Astrocyte (in vitro differentiated cells and primary cell): ENCODE results near the gene XRN2. TPM values are rescaled to one million over a fixed set of nuclear protein-coding genes. Genes with fewer than 3 reads are reported as not detected.
"Not testable (repeated sequence)": the region's sequence is repeated elsewhere in the genome, so short reads cannot be mapped to it uniquely, and the experiment has no call there.

ENCODE experiments used
- DNase-seq: peaks from one replicate; pipeline ENCODE4 v3.0.0-alpha.2; 2010; ENCODE audit warnings: low read depth
- FAIRE-seq: peaks from 2 replicates; lab custom pipeline; 2011; peaks lifted over from hg19 to GRCh38; lab: Jason Lieb, UNC
- H2AFZ ChIP-seq: 2 replicates; pipeline ENCODE4 v1.6.0; 2012; ENCODE audit warnings: low read depth, low read length, inconsistent platforms
- H3K27ac ChIP-seq: 2 replicates; pipeline ENCODE4 v1.5.1; 2011; ENCODE audit warnings: low read depth, low read length, inconsistent platforms
- H3K27me3 ChIP-seq: 2 replicates; pipeline ENCODE4 v1.6.0; 2011; ENCODE audit warnings: low read length, inconsistent platforms; ENCODE audit not compliant: insufficient read depth
- H3K36me3 ChIP-seq: 2 replicates; pipeline ENCODE4 v1.5.1; 2011; ENCODE audit warnings: low read length, inconsistent platforms; ENCODE audit not compliant: insufficient read depth
- H3K4me1 ChIP-seq: 2 replicates; pipeline ENCODE4 v1.5.1; 2011; ENCODE audit warnings: low read length, inconsistent platforms; ENCODE audit not compliant: insufficient read depth
- H3K4me2 ChIP-seq: 2 replicates; pipeline ENCODE4 v1.6.0; 2012; ENCODE audit warnings: low read length, inconsistent platforms
- H3K4me3 ChIP-seq: 2 replicates; pipeline ENCODE4 v1.5.1; 2011; ENCODE audit warnings: low read depth, mild to moderate bottlenecking, low read length, inconsistent platforms; ENCODE audit not compliant: insufficient read depth
- H3K79me2 ChIP-seq: 2 replicates; pipeline ENCODE4 v1.6.0; 2012; ENCODE audit warnings: mild to moderate bottlenecking, low read length, inconsistent platforms; ENCODE audit not compliant: insufficient read depth
- H3K9ac ChIP-seq: 2 replicates; pipeline ENCODE4 v1.6.0; 2012; ENCODE audit warnings: mild to moderate bottlenecking, low read length, inconsistent platforms
- H3K9me3 ChIP-seq: 2 replicates; pipeline ENCODE4 v1.5.1; 2012; ENCODE audit warnings: low read depth, mild to moderate bottlenecking, low read length, inconsistent platforms; ENCODE audit not compliant: insufficient read depth
- H4K20me1 ChIP-seq: 2 replicates; pipeline ENCODE4 v1.6.0; 2012; ENCODE audit warnings: low read length, inconsistent platforms; ENCODE audit not compliant: insufficient read depth
- H3K27ac Mint-ChIP-seq: one replicate; pipeline ENCODE4 v1.8.0; 2021; ENCODE audit warnings: mild to moderate bottlenecking, mixed read lengths; ENCODE audit not compliant: unreplicated experiment
- H3K27me3 Mint-ChIP-seq: one replicate; pipeline ENCODE4 v1.8.0; 2021; ENCODE audit warnings: low read depth, mixed read lengths; ENCODE audit not compliant: unreplicated experiment
- H3K36me3 Mint-ChIP-seq: one replicate; pipeline ENCODE4 v1.8.0; 2021; ENCODE audit warnings: low read depth, mixed read lengths; ENCODE audit not compliant: unreplicated experiment
- H3K4me1 Mint-ChIP-seq: one replicate; pipeline ENCODE4 v1.8.0; 2021; ENCODE audit warnings: low read depth, mixed read lengths; ENCODE audit not compliant: unreplicated experiment
- H3K4me3 Mint-ChIP-seq: one replicate; pipeline ENCODE4 v1.8.0; 2021; ENCODE audit warnings: mild to moderate bottlenecking, moderate library complexity, mixed read lengths; ENCODE audit not compliant: unreplicated experiment
- H3K9me3 Mint-ChIP-seq: one replicate; pipeline ENCODE4 v1.8.0; 2021; ENCODE audit warnings: mild to moderate bottlenecking, mixed read lengths; ENCODE audit not compliant: unreplicated experiment
- EZH2 ChIP-seq: IDR thresholded peaks from 2 replicates; pipeline ENCODE4 v1.6.1; 2012; ENCODE audit warnings: mild to moderate bottlenecking, low read length, inconsistent platforms; ENCODE audit not compliant: insufficient read depth
- total RNA-seq: library from RNA; stranded (reverse); gene quantifications from 2 replicates; pipeline ENCODE4 v1.2.1, GENCODE V29; 2021
- TF ChIP-seq, protein P1 (sequence below): IDR thresholded peaks from 2 replicates; pipeline ENCODE4 v1.5.1; 2011; ENCODE audit warnings: low read depth, mild to moderate bottlenecking, inconsistent platforms, low read length, moderate library complexity; ENCODE audit not compliant: insufficient read depth

XRN2 gene
- total RNA-seq, 1 donor from 2014 or later: 74.5 TPM

GRCh38 chr20:21365771-21366170 is 62.6 kb downstream of the XRN2 start:
- Histone ChIP-seq H4K20me1 (peaks cover 1% of the 10 kb centered on the region), H3K9ac (no peak overlapping the region), H3K36me3 (peaks cover 30% of the 10 kb centered on the region), H3K27ac (no peak overlapping the region), H3K9me3 (no peaks in the 10 kb centered on the region), H2AFZ (no peak overlapping the region), H3K4me2 (no peak overlapping the region), H3K4me1 (no peaks in the 10 kb centered on the region), H3K4me3 (no peak overlapping the region), H3K79me2 (peaks cover 11% of the 10 kb centered on the region), H3K27me3 (no peaks in the 10 kb centered on the region)
- no peak overlapping the region for H3K4me3 Mint-ChIP-seq
- H3K9me3 Mint-ChIP-seq: no peaks in the 10 kb centered on the region
- H3K36me3 Mint-ChIP-seq: peaks cover 13% of the 10 kb centered on the region
- H3K27ac Mint-ChIP-seq: no peak overlapping the region
- FAIRE-seq (no peak), DNase-seq (no peak)
- no peak for TF ChIP-seq EZH2
- TF ChIP-seq, protein P1, sequence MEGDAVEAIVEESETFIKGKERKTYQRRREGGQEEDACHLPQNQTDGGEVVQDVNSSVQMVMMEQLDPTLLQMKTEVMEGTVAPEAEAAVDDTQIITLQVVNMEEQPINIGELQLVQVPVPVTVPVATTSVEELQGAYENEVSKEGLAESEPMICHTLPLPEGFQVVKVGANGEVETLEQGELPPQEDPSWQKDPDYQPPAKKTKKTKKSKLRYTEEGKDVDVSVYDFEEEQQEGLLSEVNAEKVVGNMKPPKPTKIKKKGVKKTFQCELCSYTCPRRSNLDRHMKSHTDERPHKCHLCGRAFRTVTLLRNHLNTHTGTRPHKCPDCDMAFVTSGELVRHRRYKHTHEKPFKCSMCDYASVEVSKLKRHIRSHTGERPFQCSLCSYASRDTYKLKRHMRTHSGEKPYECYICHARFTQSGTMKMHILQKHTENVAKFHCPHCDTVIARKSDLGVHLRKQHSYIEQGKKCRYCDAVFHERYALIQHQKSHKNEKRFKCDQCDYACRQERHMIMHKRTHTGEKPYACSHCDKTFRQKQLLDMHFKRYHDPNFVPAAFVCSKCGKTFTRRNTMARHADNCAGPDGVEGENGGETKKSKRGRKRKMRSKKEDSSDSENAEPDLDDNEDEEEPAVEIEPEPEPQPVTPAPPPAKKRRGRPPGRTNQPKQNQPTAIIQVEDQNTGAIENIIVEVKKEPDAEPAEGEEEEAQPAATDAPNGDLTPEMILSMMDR: no peak
- peaks cover 11% of the 10 kb centered on the region for H3K4me1 Mint-ChIP-seq
- no peaks in the 10 kb centered on the region for H3K27me3 Mint-ChIP-seq

- Histone ChIP-seq H3K36me3 (peaks cover 30% of the 10 kb centered on the region), H3K79me2 (peaks cover 16% of the 10 kb centered on the region)
- H3K4me3 Mint-ChIP-seq, H3K27me3 ChIP-seq, H3K9me3 Mint-ChIP-seq, H2AFZ ChIP-seq, H4K20me1 ChIP-seq, H3K27me3 Mint-ChIP-seq, H3K4me1 Mint-ChIP-seq, H3K4me3 ChIP-seq, H3K9me3 ChIP-seq, H3K4me2 ChIP-seq, H3K9ac ChIP-seq, H3K27ac ChIP-seq, FAIRE-seq, H3K27ac Mint-ChIP-seq, DNase-seq, H3K4me1 ChIP-seq: not testable (repeated sequence)
- peaks cover 13% of the 10 kb centered on the region for H3K36me3 Mint-ChIP-seq
Observed at GRCh38 chr20:21366273-21366672, 63.1 kb downstream of the XRN2 start.

- Mint-ChIP-seq H3K9me3 (no peaks in the 10 kb centered on the region), H3K4me3 (no peak overlapping the region), H3K36me3 (peaks cover 11% of the 10 kb centered on the region), H3K27me3 (no peaks in the 10 kb centered on the region), H3K27ac (no peak overlapping the region), H3K4me1 (no peaks in the 10 kb centered on the region)
- peaks cover 34% of the 10 kb centered on the region for H3K79me2 ChIP-seq
- no peak overlapping the region for H3K27ac ChIP-seq
- no peaks in the 10 kb centered on the region for H3K4me1 ChIP-seq
- H3K4me3 ChIP-seq: no peak overlapping the region
- DNase-seq (no peak), FAIRE-seq (no peak)
- H2AFZ ChIP-seq: no peak overlapping the region
- H3K36me3 ChIP-seq: peaks cover 24% of the 10 kb centered on the region
- no peaks in the 10 kb centered on the region for H3K27me3 ChIP-seq
- H4K20me1 ChIP-seq: peaks cover 24% of the 10 kb centered on the region
- no peak overlapping the region for H3K9ac ChIP-seq
- no peak overlapping the region for H3K4me2 ChIP-seq
- TF ChIP-seq, protein P1: no peak
- TF ChIP-seq EZH2: no peak
- no peaks in the 10 kb centered on the region for H3K9me3 ChIP-seq
Observed at GRCh38 chr20:21368791-21369190, 65.7 kb downstream of the XRN2 start.
